ENCODE data around the gene TTC27.
"Not testable (repeated sequence)": the region's sequence is repeated elsewhere in the genome, so short reads cannot be mapped to it uniquely, and the experiment has no call there.

The TTC27 gene

GRCh38 chr2:32720771-32721170 is 92.9 kb downstream of the TTC27 start:
- no peak for DNase-seq

GRCh38 chr2:32721376-32721775 is 93.5 kb downstream of the TTC27 start:
- DNase-seq: no peak

GRCh38 chr2:32723467-32724079 is 95.7 kb downstream of the TTC27 start:
- DNase-seq: no peak

GRCh38 chr2:32726678-32727077 is 98.8 kb downstream of the TTC27 start:
- DNase-seq: not testable (repeated sequence)

DNA sequence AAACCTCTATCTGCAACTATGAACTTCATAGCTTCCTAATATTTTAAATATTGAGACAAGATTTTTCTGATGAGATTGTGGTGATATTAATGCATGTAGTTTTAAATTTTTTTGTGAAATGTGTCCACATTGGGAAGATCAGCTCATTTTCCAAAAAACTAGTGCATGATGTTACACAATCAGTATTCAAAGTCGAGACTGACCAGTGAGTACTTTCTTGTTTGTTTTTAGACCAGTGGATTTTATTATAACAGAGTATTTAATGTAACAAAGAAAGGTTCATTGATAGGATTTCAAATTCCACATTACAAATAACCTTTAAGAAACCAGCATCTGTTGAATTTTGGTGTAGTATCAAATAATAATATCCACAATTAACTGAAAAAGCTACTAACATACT is 99.3 kb downstream of the TTC27 start:
- no peak for DNase-seq

DNA sequence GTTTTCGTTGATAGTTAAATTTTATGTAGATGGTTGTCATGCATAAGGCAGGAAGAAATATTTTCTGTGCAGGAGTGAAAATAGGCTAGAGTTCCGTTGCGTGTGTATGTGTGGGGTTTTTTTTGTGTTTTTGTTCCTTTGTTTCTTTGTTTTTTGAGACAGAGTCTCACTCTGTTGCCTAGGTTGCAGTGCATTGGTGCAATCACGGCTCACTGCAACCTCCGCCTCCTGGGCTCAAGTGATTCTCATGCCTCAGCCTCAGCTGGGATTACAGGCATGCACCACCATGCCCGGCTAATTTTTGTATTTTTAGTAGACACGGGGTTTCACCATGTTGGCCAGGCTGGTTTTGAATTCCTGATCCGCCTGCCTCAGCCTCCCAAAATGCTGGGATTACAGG is 103.1 kb downstream of the TTC27 start:
- not testable (repeated sequence) for DNase-seq

DNA sequence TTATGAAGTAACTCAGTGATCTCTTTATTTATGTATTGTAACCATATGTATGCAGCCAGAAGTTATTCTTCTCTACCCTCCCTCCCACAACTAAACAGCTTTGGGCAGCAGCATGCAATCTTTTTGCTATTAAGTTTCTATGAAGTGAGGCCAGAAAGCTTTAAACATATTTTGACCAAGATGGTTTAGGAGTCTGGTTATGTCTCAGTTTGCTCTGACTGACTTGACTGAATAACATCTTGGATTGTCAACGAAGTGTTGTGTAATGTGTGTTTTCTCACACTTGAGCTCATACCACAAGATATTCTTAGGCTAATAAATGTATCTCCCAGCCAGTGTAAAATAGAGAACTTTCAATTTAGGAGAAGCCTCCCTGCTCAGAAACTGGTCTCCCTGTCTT is 104.3 kb downstream of the TTC27 start:
- no peak for DNase-seq

DNA sequence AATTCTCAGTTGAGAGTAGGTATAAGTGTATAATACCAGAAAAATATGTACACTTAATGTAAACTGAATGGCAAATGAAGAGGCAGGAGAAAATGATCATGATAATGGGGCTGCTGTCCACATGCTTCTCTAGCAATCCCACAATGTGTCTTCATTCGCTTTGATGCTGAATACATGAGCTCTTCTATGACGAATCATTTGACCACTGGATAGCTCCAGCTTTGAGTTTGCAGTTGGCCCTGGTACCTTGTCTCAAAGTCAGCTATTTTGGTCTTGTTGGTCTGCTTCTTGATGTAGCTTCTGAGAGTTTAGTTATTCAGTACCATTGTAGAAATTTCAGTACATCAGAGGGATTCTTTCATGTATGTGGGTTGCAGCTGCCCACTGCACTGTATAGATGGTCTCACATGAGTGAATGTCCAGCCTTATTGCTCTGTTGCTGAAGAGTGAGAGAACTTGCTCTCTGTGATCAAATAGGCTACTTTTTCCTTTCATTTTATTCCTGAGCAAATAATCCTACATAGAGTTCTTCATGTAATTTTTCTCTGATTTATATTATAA is 105.1 kb downstream of the TTC27 start:
- DNase-seq: no peak

DNA sequence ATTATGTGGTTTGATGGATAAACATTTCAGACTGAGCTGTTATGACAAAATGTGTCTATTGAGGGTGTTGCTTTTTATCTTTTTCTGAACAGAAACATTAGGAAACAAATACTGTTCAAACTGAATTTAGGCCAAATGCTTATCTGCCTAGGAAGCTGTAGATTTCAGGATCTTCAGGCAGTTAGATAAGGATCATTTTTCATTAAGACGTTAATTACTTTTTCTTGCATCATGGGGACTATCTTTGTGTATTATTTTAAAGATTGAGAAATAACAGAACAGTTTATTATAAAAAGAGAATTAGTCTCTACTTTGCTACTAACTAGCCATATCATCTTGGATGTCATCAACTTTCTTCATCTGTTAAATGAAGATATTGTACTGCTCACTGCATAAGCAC is 107.5 kb downstream of the TTC27 start:
- DNase-seq: no peak

GRCh38 chr2:32738939-32739338 is 111.1 kb downstream of the TTC27 start:
- no peak for DNase-seq

DNA sequence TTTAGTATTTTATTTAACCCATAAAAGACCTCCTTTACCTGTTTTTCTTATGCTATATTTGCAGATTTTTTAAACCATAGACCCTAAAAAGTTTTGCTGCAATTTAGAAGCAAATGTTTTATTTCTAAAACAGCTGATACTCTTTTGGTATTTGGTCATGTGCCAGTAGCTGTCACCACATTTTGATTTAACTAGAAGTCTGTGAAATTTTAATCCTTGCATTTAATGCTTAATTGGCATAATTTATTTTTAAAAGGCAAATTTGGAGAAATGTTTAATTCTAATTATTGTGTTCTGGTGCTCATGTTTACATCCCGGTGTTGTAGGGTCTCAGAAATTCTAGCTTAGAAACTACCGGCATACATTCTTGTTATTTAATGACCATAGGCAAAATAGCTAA is 111.8 kb downstream of the TTC27 start:
- DNase-seq: no peak

DNA sequence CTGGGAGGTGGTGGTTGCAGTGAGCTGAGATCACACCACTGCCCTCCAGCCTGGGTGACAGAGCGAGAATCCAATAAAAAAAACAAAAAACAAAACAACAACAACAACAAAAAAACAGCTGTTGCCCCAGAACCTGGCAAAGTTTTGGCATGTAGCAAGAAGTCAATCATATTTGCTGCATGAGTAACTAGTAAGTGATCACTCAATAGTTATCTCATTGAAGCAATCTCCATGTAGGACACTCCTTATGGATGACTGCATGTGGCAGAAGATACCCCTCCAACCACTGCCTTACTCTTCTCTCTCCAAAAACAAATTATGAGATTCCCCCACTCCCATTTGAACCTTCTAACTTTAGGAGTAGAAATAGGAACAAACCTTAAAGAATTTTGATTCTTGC is 113.7 kb downstream of the TTC27 start:
- DNase-seq: no peak

DNA sequence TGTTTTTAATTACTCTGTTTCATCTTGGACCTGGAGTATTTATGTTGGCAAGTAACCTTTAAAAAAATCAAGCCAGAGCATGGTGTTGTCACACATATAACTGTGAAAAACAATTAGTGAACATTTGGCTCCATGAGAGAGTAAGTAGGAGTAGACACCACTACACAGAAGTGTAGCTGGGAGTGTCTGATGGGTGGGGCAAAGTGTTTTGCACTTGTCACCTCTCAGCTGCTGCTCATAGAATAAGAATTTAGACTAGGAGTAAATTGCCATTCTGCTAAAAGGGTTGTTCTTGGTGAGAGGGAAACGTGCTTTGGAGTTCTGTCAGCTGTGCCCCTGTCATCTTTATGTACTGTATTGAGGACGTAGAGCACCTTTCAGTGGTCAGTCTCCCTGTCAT is 114.5 kb downstream of the TTC27 start:
- no peak for DNase-seq

DNA sequence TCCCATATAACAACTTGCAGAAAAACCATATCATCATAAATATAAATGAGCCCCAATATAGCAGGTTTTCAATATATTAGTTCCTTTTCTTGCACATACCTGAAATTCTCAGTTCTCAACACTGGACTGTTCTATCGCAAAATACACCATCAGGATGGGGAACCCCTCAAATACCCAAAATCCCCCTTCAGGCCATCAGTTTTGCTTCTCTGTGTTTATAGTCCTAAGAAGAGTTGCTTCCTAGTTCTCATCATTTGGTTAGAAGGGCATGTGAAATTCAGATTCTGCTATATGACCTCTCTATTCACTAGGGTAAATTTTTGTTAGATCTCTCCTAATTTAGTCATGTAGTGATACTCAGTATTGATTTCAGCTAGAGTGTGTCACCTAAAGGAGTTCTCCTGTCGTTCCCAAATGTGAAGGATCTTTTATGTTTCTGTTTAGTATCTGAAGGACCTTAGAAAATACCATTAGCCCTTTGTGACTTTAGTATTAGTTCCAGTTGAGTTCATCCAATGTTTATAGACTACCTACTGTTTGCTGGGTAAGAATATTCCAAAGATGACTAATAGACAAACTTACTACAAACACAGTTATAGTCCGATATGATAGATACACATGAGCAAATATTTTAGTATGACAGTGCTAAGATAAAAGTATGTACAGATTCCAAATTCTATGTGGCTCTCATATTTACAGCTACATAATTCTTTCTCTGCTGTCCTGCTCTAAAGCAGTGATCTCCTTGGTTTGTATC is 115.8 kb downstream of the TTC27 start:
- no peak for DNase-seq

GRCh38 chr2:32745191-32745590 is 117.3 kb downstream of the TTC27 start:
- DNase-seq: no peak

DNA sequence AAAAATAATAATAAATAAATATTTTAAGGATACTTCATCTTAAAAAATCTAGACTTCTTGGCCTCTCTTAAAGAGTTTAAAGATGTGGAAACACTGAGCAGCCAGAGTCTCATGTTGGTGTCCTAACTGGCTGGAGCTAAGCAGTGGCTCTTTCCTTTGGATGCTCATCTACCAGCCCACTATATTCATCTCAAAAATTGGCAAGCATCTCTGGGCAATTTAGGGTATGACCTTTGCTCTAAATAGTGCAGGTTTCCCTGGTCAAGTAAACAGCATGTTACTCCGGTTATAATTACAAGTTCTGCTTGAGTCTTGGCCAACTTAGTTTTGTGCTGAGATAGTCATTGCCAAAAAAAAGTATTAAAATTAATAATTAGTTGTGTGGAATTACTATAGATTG is 117.8 kb downstream of the TTC27 start:
- DNase-seq: no peak

DNA sequence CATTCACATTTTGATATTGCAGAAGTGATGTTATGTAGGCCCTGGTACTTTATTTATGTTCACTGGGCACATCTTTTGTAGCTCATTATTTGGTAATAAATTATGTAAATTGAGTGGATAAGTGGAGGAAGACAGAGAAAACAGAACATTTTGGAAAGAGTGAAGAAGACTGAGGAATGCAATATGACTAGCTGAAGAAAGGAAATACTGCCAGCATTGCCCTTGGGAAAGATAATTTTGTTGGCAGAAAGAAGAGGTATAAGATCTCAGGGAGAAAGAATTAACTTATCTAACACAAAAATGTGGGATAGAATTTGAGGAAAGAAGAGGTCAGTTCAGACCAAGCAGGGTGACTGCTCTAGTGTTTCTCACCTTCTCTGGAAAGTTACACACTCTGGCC is 118.8 kb downstream of the TTC27 start:
- DNase-seq: no peak

DNA sequence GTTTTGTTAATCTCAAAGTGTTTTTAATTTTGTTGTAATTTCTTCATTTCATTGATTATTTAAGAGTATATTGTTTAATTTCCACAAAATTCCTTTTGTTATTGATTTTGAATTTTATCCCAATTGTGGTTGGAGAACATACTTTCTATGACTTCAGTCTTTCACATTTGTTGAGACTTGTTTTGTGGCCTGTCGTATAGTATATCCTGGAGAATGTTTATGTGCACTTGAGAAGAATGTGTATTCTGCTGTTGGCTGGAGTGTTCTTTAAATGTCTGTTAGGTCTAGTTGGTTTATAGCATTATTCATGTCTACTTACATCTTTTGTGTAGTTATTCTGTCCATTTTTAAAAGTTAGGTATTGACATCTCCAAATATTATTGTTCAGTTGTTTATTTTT is 120.3 kb downstream of the TTC27 start:
- no peak for DNase-seq

DNA sequence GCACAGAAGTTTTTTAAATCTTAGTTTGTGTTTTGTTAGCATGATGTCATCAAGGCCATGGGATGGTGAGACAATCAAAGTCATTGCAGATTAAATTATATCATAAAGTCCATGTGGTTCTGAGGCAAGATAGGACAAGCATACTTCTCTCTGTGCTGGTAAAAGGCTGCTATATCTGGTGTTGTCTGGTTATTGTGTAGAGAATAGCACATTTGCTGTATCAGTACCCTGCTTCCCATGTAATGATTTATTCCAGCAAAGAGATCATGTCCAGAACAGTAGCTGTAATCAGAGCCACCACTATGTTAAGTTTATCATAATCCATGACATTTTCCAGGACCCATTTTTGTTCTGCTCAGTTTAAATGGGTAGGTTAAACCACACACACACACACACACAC is 123.0 kb downstream of the TTC27 start:
- no peak for DNase-seq

DNA sequence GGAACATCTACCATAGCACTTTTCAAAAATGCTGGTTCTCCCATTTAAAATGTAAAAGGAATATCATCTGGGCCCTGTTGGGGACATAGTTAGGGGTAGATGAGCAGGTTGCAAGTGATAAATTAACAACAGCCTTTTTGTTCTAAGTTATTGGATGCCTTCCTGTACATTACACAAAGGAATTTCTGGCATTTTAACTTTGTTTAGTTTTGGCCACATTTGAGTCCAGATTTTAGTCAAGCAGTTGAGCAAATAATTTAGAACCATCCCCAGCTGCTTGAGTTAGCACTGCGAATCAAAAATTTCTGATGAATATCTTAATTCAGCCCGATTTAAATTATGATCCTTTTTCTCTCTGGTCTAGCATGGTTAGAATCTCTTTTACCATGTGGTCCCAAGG is 124.4 kb downstream of the TTC27 start:
- DNase-seq: no peak

DNA sequence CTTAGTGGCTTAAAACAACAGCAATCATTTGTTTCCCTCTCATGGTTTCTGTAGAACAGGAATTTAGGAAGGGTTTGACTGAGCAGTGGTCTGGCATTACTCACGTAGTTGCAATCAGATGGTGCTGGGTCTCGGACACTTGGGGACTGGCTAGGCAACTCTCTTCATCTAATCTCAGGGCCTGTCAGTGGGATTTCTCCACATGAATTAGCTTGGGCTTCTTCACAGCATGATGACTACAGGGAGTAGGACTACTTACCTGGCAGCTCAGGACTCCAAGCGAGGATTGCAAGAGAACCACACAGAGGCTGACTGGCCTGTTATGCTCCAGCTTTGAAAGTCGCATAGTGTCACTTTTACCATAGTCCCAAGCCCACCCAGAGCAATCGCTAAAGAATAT is 125.1 kb downstream of the TTC27 start:
- DNase-seq: no peak

DNA sequence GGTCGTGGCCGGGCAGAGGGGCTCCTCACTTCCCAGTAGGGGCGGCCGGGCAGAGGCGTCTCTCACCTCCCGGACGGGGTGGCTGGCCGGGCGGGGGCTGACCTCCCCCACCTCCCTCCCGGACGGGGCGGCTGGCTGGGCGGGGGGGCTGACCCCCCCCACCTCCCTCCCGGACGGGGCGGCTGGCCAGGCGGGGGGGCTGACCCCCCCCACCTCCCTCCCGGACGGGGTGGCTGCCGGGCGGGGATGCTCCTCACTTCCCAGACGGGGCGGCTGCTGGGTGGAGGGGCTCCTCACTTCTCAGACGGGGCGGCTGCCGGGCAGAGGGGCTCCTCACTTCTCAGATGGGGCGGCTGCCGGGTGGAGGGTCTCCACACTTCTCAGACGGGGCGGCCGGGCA is 126.8 kb downstream of the TTC27 start:
- DNase-seq: not testable (repeated sequence)

GRCh38 chr2:32755666-32756065 is 127.8 kb downstream of the TTC27 start:
- no peak for DNase-seq

DNA sequence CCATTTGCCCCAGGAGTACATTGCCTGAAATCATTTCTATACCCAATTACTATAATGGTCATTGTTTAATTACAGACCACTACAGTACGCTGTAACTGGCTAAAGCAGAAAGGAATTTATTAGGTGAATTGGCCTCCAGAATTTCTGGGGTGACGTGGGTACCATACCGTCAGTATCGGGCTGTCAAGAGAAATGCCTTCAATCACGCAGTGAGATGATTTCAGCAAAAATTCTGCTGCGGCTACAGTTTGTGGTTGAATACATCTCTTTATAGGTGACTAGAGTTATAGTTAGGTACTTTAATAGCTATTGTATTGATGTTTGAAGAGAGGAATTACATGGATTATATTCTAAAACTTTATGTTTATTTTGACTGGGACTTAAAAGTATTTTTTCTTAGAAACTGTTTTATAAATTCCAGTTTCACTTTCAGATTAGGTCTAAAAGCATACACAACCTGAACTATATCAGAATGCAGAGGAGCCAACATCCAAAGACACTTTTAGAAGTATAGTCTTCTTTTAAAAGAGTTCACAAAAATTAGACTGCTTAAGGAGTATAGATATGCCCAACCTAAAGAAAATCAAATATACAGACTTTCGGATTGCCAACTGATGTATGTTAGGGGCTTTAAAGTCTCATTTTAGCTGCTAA is 128.4 kb downstream of the TTC27 start:
- no peak for DNase-seq

Measured in activated CD4-positive, CD25-positive, alpha-beta regulatory T cell (primary cell).